Mucosa of descending colon (tissue), 3 donors: ENCODE results near the gene CARHSP1. TPM values are rescaled to one million over a fixed set of nuclear protein-coding genes. Genes with fewer than 3 reads are reported as not detected.
"Not testable (repeated sequence)": the region's sequence is repeated elsewhere in the genome, so short reads cannot be mapped to it uniquely, and the experiment has no call there.

ENCODE experiments used
- ATAC-seq: fragments of 200-7000 bp; cut with Tn5 transposase; one replicate; pipeline ENCODE4 v1.9.1; 2020; ENCODE audit warnings: mild to moderate bottlenecking, moderate library complexity
- DNase-seq, 3 donors: peaks; one replicate each; pipeline ENCODE4 v3.0.0-alpha.2; 2020
- H3K36me3 ChIP-seq: fragments of 200-600 bp; one replicate; pipeline ENCODE4 v1.8.0; 2021; ENCODE audit warnings: low read depth, mild to moderate bottlenecking
- H3K4me1 ChIP-seq: fragments of 200-600 bp; one replicate; pipeline ENCODE4 v1.8.0; 2021; ENCODE audit warnings: low read depth, mild to moderate bottlenecking
- H3K4me3 ChIP-seq: fragments of 200-600 bp; one replicate; pipeline ENCODE4 v1.8.0; 2021; ENCODE audit warnings: mild to moderate bottlenecking
- H3K9me3 ChIP-seq: fragments of 200-600 bp; one replicate; pipeline ENCODE4 v1.8.0; 2021; ENCODE audit warnings: mild to moderate bottlenecking
- CTCF ChIP-seq: fragments of 200-600 bp; IDR thresholded peaks from one replicate; pipeline ENCODE4 v1.8.0; 2022; ENCODE audit warnings: antibody characterized with exemption, mild to moderate bottlenecking
- intact Hi-C, 2 donors: fragments of 100-400 bp; cut with DNase I in 1 of 2; cut with micrococcal nuclease in 1 of 2; formaldehyde crosslinking; loops; one replicate each; pipeline versions ENCODE4 v1.11.0 to v1.11.1; 2022; cut with DNase I, micrococcal nuclease
- long read RNA-seq, 2 donors: library from polyadenylated mRNA; unstranded; transcript quantifications; one replicate each; pipeline ENCODE4 v2.0.0, GENCODE V29; 2019 to 2021
- total RNA-seq, 3 donors: library from RNA; stranded (reverse); fragmentation: NEBNext Ultra II Directional in 2 of 3; extraction: Animal tissue kit (Norgen Biotek cat#: 25700) in 2 of 3; gene quantifications; one replicate each; pipeline versions ENCODE4 v1.2.1 to v1.2.4, GENCODE V29; 2021 to 2023
- donor health status: DM: no; HTN: no; CAD: no; lungs with moderate emphysema.
- donor health status: DM: no; HTN: no; CAD: no.
- donor health status: DM: no; HTN: yes; CAD: no.

Gene CARHSP1
- 10 to 100 TPM; 42.7 to 69.4 (median 56.8) TPM for total RNA-seq
- long read RNA-seq, donor 1, transcript CARHSP1-201 (4 exons, 746 nt): major isoform, 32 of 56 reads
- long read RNA-seq, donor 1, partial matches to known transcripts: 4 of 56 reads
- long read RNA-seq, donor 1, other reads (novel, unspliced or antisense): 19 of 56 reads
- long read RNA-seq, donor 2, transcript CARHSP1-201 (4 exons, 746 nt): major isoform, 17 of 21 reads
- long read RNA-seq, donor 2, partial matches to known transcripts: 0 of 21 reads
- long read RNA-seq, donor 2, other reads (novel, unspliced or antisense): 3 of 21 reads

GRCh38 chr16:8868416-8869211 lies at the start of gene CARHSP1:
TSS of gene CARHSP1 (minus strand) at chr16:8869006. CDS start at chr16:8859328, 9,678 bp downstream.
- Histone ChIP-seq H3K4me1 (peaks cover 48% of the 10 kb centered on the region), H3K36me3 (no peaks in the 10 kb centered on the region), H3K4me3 (peak within 1 kb of the TSS; percentile 36), H3K9me3 (no peaks in the 10 kb centered on the region)
- DNase-seq (peak; percentile 87 to 93 (median 89)), ATAC-seq (peak; percentile 87)
- no peak for TF ChIP-seq CTCF
- intact Hi-C loops: no loop called here

GRCh38 chr16:8917336-8917735 lies 48.5 kb upstream of the CARHSP1 start:
- ATAC-seq, intact Hi-C loops, DNase-seq, H3K9me3 ChIP-seq, H3K4me3 ChIP-seq, H3K36me3 ChIP-seq: not testable (repeated sequence)
- peaks cover 12% of the 10 kb centered on the region for H3K4me1 ChIP-seq

- intact Hi-C loops: no loop called here
- Histone ChIP-seq H3K4me3 (no peak overlapping the region), H3K36me3 (peaks cover 8% of the 10 kb centered on the region), H3K9me3 (no peaks in the 10 kb centered on the region), H3K4me1 (peaks cover 16% of the 10 kb centered on the region)
- DNase-seq (no peak), ATAC-seq (no peak)
- TF ChIP-seq CTCF: no peak
Measured at GRCh38 chr16:8916541-8917225, 47.9 kb upstream of the CARHSP1 start.

- DNase-seq: no peak
- ATAC-seq: no peak
- H3K4me1 ChIP-seq: peaks cover 25% of the 10 kb centered on the region
- TF ChIP-seq CTCF: no peak
- no peak overlapping the region for H3K4me3 ChIP-seq
- H3K36me3 ChIP-seq: peaks cover 8% of the 10 kb centered on the region
- intact Hi-C loops: no loop called here
- no peaks in the 10 kb centered on the region for H3K9me3 ChIP-seq
Measured at GRCh38 chr16:8915722-8916301, 47.0 kb upstream of the CARHSP1 start.

- H3K4me1 ChIP-seq: peaks cover 30% of the 10 kb centered on the region
- DNase-seq (no peak), ATAC-seq (no peak)
- H3K4me3 ChIP-seq: no peak overlapping the region
- no peak for TF ChIP-seq CTCF
- intact Hi-C loops: no loop called here
- peaks cover 15% of the 10 kb centered on the region for H3K36me3 ChIP-seq
- no peaks in the 10 kb centered on the region for H3K9me3 ChIP-seq
Measured at GRCh38 chr16:8914098-8914497, 45.3 kb upstream of the CARHSP1 start.
